RWPE2 (cell line): ENCODE results near the gene OGFR.

Experiments used
- ATAC-seq: fragments of 200-7000 bp; cut with Tn5 transposase; 3 replicates; pipeline ENCODE4 v1.9.1; 2021; ENCODE audit warnings: low read depth
- DNase-seq: peaks from one replicate; pipeline ENCODE4 v3.0.0-alpha.2; 2020; ENCODE audit warnings: low spot score
- H3K27ac ChIP-seq: fragments of 450-650 bp; 2 replicates; pipeline ENCODE4 v1.5.1; 2017; ENCODE audit warnings: mild to moderate bottlenecking; ENCODE audit not compliant: poor library complexity, severe bottlenecking
- H3K27me3 ChIP-seq: fragments of 250-450 bp; sonication (Bioruptor Pico); 2 replicates; pipeline ENCODE4 v1.5.1; 2021; ENCODE audit warnings: mild to moderate bottlenecking, moderate library complexity; ENCODE audit not compliant: insufficient read depth, poor library complexity, severe bottlenecking
- H3K36me3 ChIP-seq: fragments of 250-450 bp; sonication (Bioruptor Pico); 2 replicates; pipeline ENCODE4 v1.5.1; 2020; ENCODE audit warnings: low read depth, mild to moderate bottlenecking, moderate library complexity
- H3K4me1 ChIP-seq: fragments of 250-450 bp; sonication (Bioruptor Pico); 2 replicates; pipeline ENCODE4 v1.5.1; 2021; ENCODE audit warnings: mild to moderate bottlenecking, moderate library complexity; ENCODE audit not compliant: insufficient read depth, poor library complexity, severe bottlenecking
- H3K4me3 ChIP-seq: fragments of 250-450 bp; sonication (Bioruptor Pico); 2 replicates; pipeline ENCODE4 v1.5.1; 2021; ENCODE audit warnings: mild to moderate bottlenecking, moderate library complexity; ENCODE audit not compliant: severe bottlenecking
- H3K9me3 ChIP-seq: fragments of 250-450 bp; sonication (Bioruptor Pico); 2 replicates; pipeline ENCODE4 v1.5.1; 2021; ENCODE audit warnings: mild to moderate bottlenecking, moderate library complexity; ENCODE audit not compliant: severe bottlenecking
- TF ChIP-seq, protein P1 (sequence below): fragments of 450-650 bp; IDR thresholded peaks from one replicate; pipeline ENCODE4 v1.5.1; 2017; ENCODE audit warnings: mild to moderate bottlenecking, moderate library complexity; ENCODE audit not compliant: poor library complexity, severe bottlenecking

OGFR gene

GRCh38 chr20:62799459-62799858 lies 5.2 kb upstream of the OGFR start:
- H3K36me3 ChIP-seq = peaks cover 44% of the 10 kb centered on the region
- no peaks in the 10 kb centered on the region for H3K9me3 ChIP-seq
- no peak overlapping the region for H3K27ac ChIP-seq
- H3K4me1 ChIP-seq = peaks cover 14% of the 10 kb centered on the region
- TF ChIP-seq, protein P1, sequence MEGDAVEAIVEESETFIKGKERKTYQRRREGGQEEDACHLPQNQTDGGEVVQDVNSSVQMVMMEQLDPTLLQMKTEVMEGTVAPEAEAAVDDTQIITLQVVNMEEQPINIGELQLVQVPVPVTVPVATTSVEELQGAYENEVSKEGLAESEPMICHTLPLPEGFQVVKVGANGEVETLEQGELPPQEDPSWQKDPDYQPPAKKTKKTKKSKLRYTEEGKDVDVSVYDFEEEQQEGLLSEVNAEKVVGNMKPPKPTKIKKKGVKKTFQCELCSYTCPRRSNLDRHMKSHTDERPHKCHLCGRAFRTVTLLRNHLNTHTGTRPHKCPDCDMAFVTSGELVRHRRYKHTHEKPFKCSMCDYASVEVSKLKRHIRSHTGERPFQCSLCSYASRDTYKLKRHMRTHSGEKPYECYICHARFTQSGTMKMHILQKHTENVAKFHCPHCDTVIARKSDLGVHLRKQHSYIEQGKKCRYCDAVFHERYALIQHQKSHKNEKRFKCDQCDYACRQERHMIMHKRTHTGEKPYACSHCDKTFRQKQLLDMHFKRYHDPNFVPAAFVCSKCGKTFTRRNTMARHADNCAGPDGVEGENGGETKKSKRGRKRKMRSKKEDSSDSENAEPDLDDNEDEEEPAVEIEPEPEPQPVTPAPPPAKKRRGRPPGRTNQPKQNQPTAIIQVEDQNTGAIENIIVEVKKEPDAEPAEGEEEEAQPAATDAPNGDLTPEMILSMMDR = no peak
- ATAC-seq (no peak), DNase-seq (peak; percentile 83)
- H3K27me3 ChIP-seq = no peaks in the 10 kb centered on the region
- no peak overlapping the region for H3K4me3 ChIP-seq

DNA sequence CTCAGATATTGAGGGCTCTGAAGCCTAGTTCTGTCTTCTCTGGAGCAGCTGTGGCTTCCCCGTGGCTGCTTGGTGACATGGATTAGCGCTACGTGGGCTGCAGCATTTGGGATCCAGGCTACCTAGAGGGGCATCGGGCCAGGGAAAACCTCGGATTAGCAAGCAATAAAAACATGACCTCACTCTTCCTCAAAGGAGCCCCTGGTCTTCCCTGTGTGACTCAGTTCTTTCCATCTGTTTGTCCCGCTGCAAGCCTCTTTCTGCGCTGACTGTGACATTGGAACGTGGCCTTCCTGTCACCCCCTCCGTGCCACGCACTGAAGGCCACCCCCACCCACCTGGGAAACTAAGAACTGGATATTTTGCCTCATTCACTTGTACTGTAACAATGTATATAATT lies 4.8 kb upstream of the OGFR start:
- no peak overlapping the region for H3K27ac ChIP-seq
- peaks cover 44% of the 10 kb centered on the region for H3K36me3 ChIP-seq
- H3K27me3 ChIP-seq = no peaks in the 10 kb centered on the region
- H3K4me1 ChIP-seq = peaks cover 10% of the 10 kb centered on the region
- no peak overlapping the region for H3K4me3 ChIP-seq
- no peaks in the 10 kb centered on the region for H3K9me3 ChIP-seq
- ATAC-seq (no peak), DNase-seq (no peak)
- TF ChIP-seq, protein P1 = no peak

GRCh38 chr20:62800314-62801259 lies 4.0 kb upstream of the OGFR start:
- Histone ChIP-seq H3K4me1 (peaks cover 10% of the 10 kb centered on the region), H3K27me3 (no peaks in the 10 kb centered on the region), H3K36me3 (peaks cover 44% of the 10 kb centered on the region), H3K4me3 (no peak overlapping the region), H3K9me3 (no peaks in the 10 kb centered on the region), H3K27ac (no peak overlapping the region)
- ATAC-seq (no peak), DNase-seq (no peak)
- TF ChIP-seq, protein P1 = no peak

DNA sequence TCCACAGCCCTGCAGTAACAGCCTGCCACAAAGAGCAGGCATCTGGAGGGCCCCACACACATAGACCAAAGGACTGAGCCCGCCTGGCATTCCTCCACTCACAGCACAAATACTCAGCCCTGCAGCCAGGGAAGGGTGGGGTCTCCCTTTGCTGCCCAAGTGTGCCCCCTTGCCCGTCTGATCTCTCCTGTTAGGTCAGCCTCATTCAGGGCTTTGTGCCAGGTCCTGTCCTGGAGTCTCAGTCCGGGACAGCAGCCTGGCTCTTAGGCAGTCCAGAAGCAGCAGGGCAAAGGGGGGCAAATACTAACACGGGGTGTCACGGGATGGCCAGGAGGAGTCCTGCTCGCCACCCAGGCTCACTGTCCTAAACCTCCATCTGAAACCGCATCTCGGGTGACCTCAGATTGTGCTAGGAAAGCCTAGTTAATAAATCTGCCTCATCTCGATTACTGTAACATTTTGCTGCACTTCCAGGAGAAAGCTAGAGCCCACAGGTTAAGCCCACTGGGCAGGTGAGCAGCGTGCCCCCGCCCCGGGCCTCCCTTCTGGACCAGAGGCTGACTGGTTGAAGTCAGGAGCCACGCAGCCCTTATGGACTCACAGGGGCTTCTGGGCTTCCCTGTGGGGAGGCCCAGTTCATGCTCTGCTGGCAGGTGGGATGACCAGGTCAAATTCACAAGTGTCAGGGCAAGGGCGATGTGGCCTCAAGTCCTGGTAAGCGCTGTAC lies 3.2 kb upstream of the OGFR start:
- no peaks in the 10 kb centered on the region for H3K9me3 ChIP-seq

More for the DNA sequence above, 3.2 kb upstream of the OGFR start:
- TF ChIP-seq, protein P1 = no peak
- ATAC-seq (no peak), DNase-seq (peak; percentile 83)
- Histone ChIP-seq H3K4me1 (peaks cover 14% of the 10 kb centered on the region), H3K27me3 (no peaks in the 10 kb centered on the region), H3K36me3 (peaks cover 51% of the 10 kb centered on the region), H3K27ac (no peak overlapping the region), H3K4me3 (no peak overlapping the region)
